SK-N-SH treated with all-trans-retinoic acid at 6 μM for 48 hours (cell line): ENCODE data around the gene CIDEC.

ENCODE experiments used
- ATAC-seq: fragments of 200-7000 bp; cut with Tn5 transposase; 3 replicates; pipeline ENCODE4 v1.9.1; 2020; ENCODE audit warnings: mild to moderate bottlenecking, moderate library complexity
- ARNTL ChIP-seq: fragments of 450-650 bp; formaldehyde crosslinking; IDR thresholded peaks from 2 replicates; pipeline ENCODE4 v1.5.0; 2020; ENCODE audit warnings: low read depth, mild to moderate bottlenecking, moderate library complexity, borderline replicate concordance
- BACH2 ChIP-seq: fragments of 250-450 bp; sonication (Bioruptor Pico); IDR thresholded peaks from 2 replicates; pipeline ENCODE4 v1.9.0; 2021; ENCODE audit warnings: mild to moderate bottlenecking, borderline replicate concordance
- CSRNP3 ChIP-seq: fragments of 250-450 bp; sonication (Bioruptor Pico); IDR thresholded peaks from 2 replicates; pipeline ENCODE4 v1.5.1; 2021; ENCODE audit warnings: mild to moderate bottlenecking, moderate library complexity
- ISL1 ChIP-seq: fragments of 250-450 bp; sonication (Bioruptor Pico); IDR thresholded peaks from 2 replicates; pipeline ENCODE4 v2.1.2; 2022; ENCODE audit warnings: mild to moderate bottlenecking, moderate library complexity
- OSR1 ChIP-seq: fragments of 250-450 bp; sonication (Bioruptor Pico); IDR thresholded peaks from 2 replicates; pipeline ENCODE4 v1.8.0; 2022; ENCODE audit warnings: moderate library complexity, mild to moderate bottlenecking, inconsistent platforms
- PATZ1 ChIP-seq: fragments of 250-450 bp; sonication (Bioruptor Pico); IDR thresholded peaks from 2 replicates; pipeline ENCODE4 v1.8.0; 2020; ENCODE audit warnings: mild to moderate bottlenecking, moderate library complexity, borderline replicate concordance
- POU6F1 ChIP-seq: fragments of 250-450 bp; sonication (Bioruptor Pico); IDR thresholded peaks from 2 replicates; pipeline ENCODE4 v1.8.0; 2021; ENCODE audit warnings: low read depth, mild to moderate bottlenecking, moderate library complexity, borderline replicate concordance
- PPARA ChIP-seq: fragments of 250-450 bp; sonication (Bioruptor Pico); IDR thresholded peaks from 2 replicates; pipeline ENCODE4 v1.5.0; 2020; ENCODE audit warnings: mild to moderate bottlenecking, borderline replicate concordance
- SNAI2 ChIP-seq: fragments of 250-450 bp; sonication (Bioruptor Pico); IDR thresholded peaks from 2 replicates; pipeline ENCODE4 v1.5.0; 2020; ENCODE audit warnings: mild to moderate bottlenecking, moderate library complexity
- TCF4 ChIP-seq: fragments of 250-450 bp; sonication (Bioruptor Pico); IDR thresholded peaks from 2 replicates; pipeline ENCODE4 v1.8.0; 2021; ENCODE audit warnings: mild to moderate bottlenecking, moderate library complexity, borderline replicate concordance
- TOX ChIP-seq: fragments of 250-450 bp; sonication (Bioruptor Pico); IDR thresholded peaks from 2 replicates; pipeline ENCODE4 v1.8.0; 2021; ENCODE audit warnings: mild to moderate bottlenecking, moderate library complexity, borderline replicate concordance
- ZFP3 ChIP-seq: fragments of 250-450 bp; sonication (Bioruptor Pico); IDR thresholded peaks from 2 replicates; pipeline ENCODE4 v1.5.0; 2020; ENCODE audit warnings: mild to moderate bottlenecking, moderate library complexity
- ZNF565 ChIP-seq: fragments of 450-650 bp; formaldehyde crosslinking; conservative IDR thresholded peaks from 2 replicates; pipeline ENCODE4 v1.5.0; 2020; ENCODE audit warnings: low read depth, mild to moderate bottlenecking, moderate library complexity

Gene CIDEC

GRCh38 chr3:9918261-9919038 lies 38.4 kb upstream of the CIDEC start (continued):
- TF ChIP-seq PATZ1 = no peak

- TF ChIP-seq OSR1 (CRISPR knock-in tag) = no peak
- TF ChIP-seq CSRNP3 = no peak
- no peak for TF ChIP-seq TOX (CRISPR knock-in tag)
- no peak for ATAC-seq
Observed at GRCh38 chr3:9917820-9918219, 37.8 kb upstream of the CIDEC start.

- peak; percentile 92 for TF ChIP-seq ZFP3 (CRISPR knock-in tag)
- no peak for TF ChIP-seq TCF4 (CRISPR knock-in tag)
- no peak for TF ChIP-seq ISL1
- TF ChIP-seq ARNTL (CRISPR knock-in tag) = no peak
- ATAC-seq = peak; percentile 97
Observed at GRCh38 chr3:9916734-9917680, 37.0 kb upstream of the CIDEC start, which contains the start of gene IL17RC. IL17RC (plus strand) TSS chr3:9917098; CDS start chr3:9917316, 218 bp downstream.

GRCh38 chr3:9916346-9916733 lies 36.3 kb upstream of the CIDEC start:
- TF ChIP-seq PPARA (CRISPR knock-in tag) = no peak
- no peak for TF ChIP-seq TCF4 (CRISPR knock-in tag)
- no peak for TF ChIP-seq ZNF565 (CRISPR knock-in tag)
- no peak for TF ChIP-seq TOX (CRISPR knock-in tag)
- TF ChIP-seq CSRNP3 = no peak
- no peak for TF ChIP-seq BACH2 (CRISPR knock-in tag)
- no peak for TF ChIP-seq OSR1 (CRISPR knock-in tag)
- ATAC-seq = peak; percentile 15

- TF ChIP-seq ARNTL (CRISPR knock-in tag) (no peak), TCF4 (CRISPR knock-in tag) (no peak), OSR1 (CRISPR knock-in tag) (no peak), POU6F1 (CRISPR knock-in tag) (no peak), ISL1 (no peak), SNAI2 (CRISPR knock-in tag) (no peak), PPARA (CRISPR knock-in tag) (no peak), BACH2 (CRISPR knock-in tag) (no peak)
- peak; percentile 48 for ATAC-seq
Observed at GRCh38 chr3:9915254-9916141, 35.4 kb upstream of the CIDEC start.
